H1 (cell line): Measurements from ENCODE around the gene DGKH. TPM values are rescaled to one million over a fixed set of nuclear protein-coding genes. Genes with fewer than 3 reads are reported as not detected.

ENCODE experiments used
- CTCF ChIA-PET: fragments of 300-600 bp; sonication (Branson Sonifier 250); formaldehyde crosslinking; loops from one replicate; lab custom pipeline; 2021; ENCODE audit not compliant: partially characterized antibody; lab: Charles Lee
- POLR2A ChIA-PET: fragments of 300-600 bp; sonication (Branson Sonifier 250); formaldehyde crosslinking; loops from one replicate; lab custom pipeline; 2021; ENCODE audit warnings: inconsistent platforms; ENCODE audit not compliant: partially characterized antibody; lab: Charles Lee
- DNase-seq, 2 experiments: peaks; one replicate each; pipeline versions ENCODE4 v3.0.0 to v3.0.0-alpha.2; 2010 to 2022; ENCODE audit warnings: low spot score in 2 of 2, low read depth in 1 of 2, mixed read lengths in 1 of 2
- FAIRE-seq: peaks from 2 replicates; lab custom pipeline; 2011; peaks lifted over from hg19 to GRCh38; lab: Jason Lieb, UNC
- H2AFZ ChIP-seq: 2 replicates; pipeline ENCODE4 v1.8.1; 2012; ENCODE audit warnings: low read length, inconsistent platforms
- H2AK5ac ChIP-seq: 2 replicates; pipeline ENCODE4 v1.6.1; 2013; ENCODE audit warnings: low read depth, low read length
- H2BK120ac ChIP-seq: replicated peaks from 2 replicates; pipeline ENCODE3; 2013; ENCODE audit warnings: low read depth, low read length, inconsistent platforms
- H2BK12ac ChIP-seq: 2 replicates; pipeline ENCODE4 v1.6.1; 2013; ENCODE audit warnings: low read depth, low read length
- H2BK15ac ChIP-seq: 2 replicates; pipeline ENCODE4 v1.6.1; 2013; ENCODE audit warnings: low read length
- H2BK20ac ChIP-seq: 2 replicates; pipeline ENCODE4 v1.6.1; 2013; ENCODE audit warnings: low read length
- H2BK5ac ChIP-seq: 2 replicates; pipeline ENCODE4 v1.6.1; 2013; ENCODE audit warnings: low read depth, low read length
- H3K14ac ChIP-seq: 2 replicates; pipeline ENCODE4 v1.6.1; 2013; ENCODE audit warnings: inconsistent platforms; ENCODE audit not compliant: insufficient read length
- H3K18ac ChIP-seq: 2 replicates; pipeline ENCODE4 v1.6.1; 2013; ENCODE audit warnings: low read length; ENCODE audit errors: extremely low read depth
- H3K23ac ChIP-seq: 2 replicates; pipeline ENCODE4 v1.6.1; 2013; ENCODE audit warnings: inconsistent platforms; ENCODE audit not compliant: insufficient read length
- H3K23me2 ChIP-seq: 2 replicates; pipeline ENCODE4 v1.6.1; 2013; ENCODE audit warnings: low read depth, low read length
- H3K27ac ChIP-seq: 2 replicates; pipeline ENCODE4 v1.6.1; 2011; ENCODE audit warnings: low read depth, low read length, inconsistent platforms
- H3K27me3 ChIP-seq, 4 experiments: replicated peaks in 1 of 4; 1 replicate in 1 of 4; 2 replicates in 3 of 4; pipeline versions ENCODE4 v1.6.1 to v1.8.1; 2011 to 2013; ENCODE audit warnings: low read length in 3 of 4, mild to moderate bottlenecking in 3 of 4, inconsistent platforms in 2 of 4, mixed read lengths in 2 of 4, moderate library complexity in 1 of 4; ENCODE audit not compliant: control insufficient read depth in 3 of 4, insufficient read depth in 3 of 4; ENCODE audit errors: extremely low read depth in 1 of 4
- H3K36me3 ChIP-seq, 4 experiments: 2 replicates each; pipeline versions ENCODE4 v1.6.1 to v1.8.1; 2011 to 2013; ENCODE audit warnings: mild to moderate bottlenecking in 4 of 4, low read length in 3 of 4, moderate library complexity in 2 of 4, control low read depth in 1 of 4, inconsistent platforms in 1 of 4; ENCODE audit not compliant: insufficient read depth in 4 of 4, control insufficient read depth in 2 of 4
- H3K4ac ChIP-seq: replicated peaks from 2 replicates; pipeline ENCODE3; 2013; ENCODE audit warnings: low read length, low read depth, mixed read lengths, inconsistent platforms; ENCODE audit not compliant: insufficient read length
- H3K4me1 ChIP-seq, 4 experiments: replicated peaks in 1 of 4; 1 replicate in 1 of 4; 2 replicates in 3 of 4; pipeline versions ENCODE4 v1.6.1 to v1.8.1; 2011 to 2013; ENCODE audit warnings: low read length in 3 of 4, inconsistent platforms in 2 of 4, mixed read lengths in 1 of 4; ENCODE audit not compliant: insufficient read depth in 4 of 4, control insufficient read depth in 3 of 4
- H3K4me2 ChIP-seq, 2 experiments: 2 replicates each; pipeline versions ENCODE4 v1.6.1 to v1.8.1; 2011 to 2013; ENCODE audit warnings: low read depth in 2 of 2, low read length in 2 of 2, control low read depth in 1 of 2, inconsistent platforms in 1 of 2, mild to moderate bottlenecking in 1 of 2; ENCODE audit not compliant: insufficient read depth in 1 of 2
- H3K4me3 ChIP-seq, 4 experiments: fragments of 200-600, 300-600 bp in 1 of 4; sonication (generic), shearing (Covaris generic), sonication (Bioruptor Twin) in 1 of 4; 2 replicates each; pipeline versions ENCODE4 v1.5.1 to v1.8.1; 2011 to 2016; ENCODE audit warnings: low read length in 4 of 4, low read depth in 3 of 4, control low read depth in 2 of 4, inconsistent platforms in 2 of 4, mild to moderate bottlenecking in 2 of 4, mixed read lengths in 1 of 4, moderate library complexity in 1 of 4; ENCODE audit not compliant: insufficient read depth in 2 of 4; ENCODE audit errors: extremely low read depth in 1 of 4
- H3K56ac ChIP-seq: replicated peaks from 2 replicates; pipeline ENCODE3; 2013; ENCODE audit warnings: low read depth, mild to moderate bottlenecking, mixed read lengths, low read length, inconsistent platforms; ENCODE audit not compliant: insufficient read length
- H3K79me1 ChIP-seq: 2 replicates; pipeline ENCODE4 v1.6.1; 2013; ENCODE audit warnings: low read depth, low read length, control low read depth
- H3K79me2 ChIP-seq, 2 experiments: 2 replicates each; pipeline versions ENCODE4 v1.6.1 to v1.8.1; 2012 to 2013; ENCODE audit warnings: low read length in 2 of 2, mild to moderate bottlenecking in 2 of 2, inconsistent platforms in 1 of 2; ENCODE audit not compliant: insufficient read depth in 2 of 2, control insufficient read depth in 1 of 2
- H3K9ac ChIP-seq, 4 experiments: replicated peaks in 1 of 4; 1 replicate in 1 of 4; 2 replicates in 3 of 4; pipeline versions ENCODE4 v1.6.1 to v1.8.1; 2011 to 2013; ENCODE audit warnings: low read depth in 3 of 4, low read length in 3 of 4, control low read depth in 2 of 4, mild to moderate bottlenecking in 2 of 4, moderate library complexity in 2 of 4, inconsistent platforms in 1 of 4; ENCODE audit errors: extremely low read depth in 1 of 4
- H3K9me3 ChIP-seq, 2 experiments: 2 replicates each; pipeline versions ENCODE4 v1.6.1 to v1.8.1; 2012 to 2013; ENCODE audit warnings: mild to moderate bottlenecking in 2 of 2, moderate library complexity in 2 of 2, control low read depth in 1 of 2, inconsistent platforms in 1 of 2, low read depth in 1 of 2, low read length in 1 of 2, mixed read lengths in 1 of 2; ENCODE audit not compliant: insufficient read depth in 2 of 2
- H4K20me1 ChIP-seq, 2 experiments: replicated peaks in 1 of 2; 2 replicates each; pipeline versions ENCODE3 to v1.8.1; 2011 to 2013; ENCODE audit warnings: inconsistent platforms in 2 of 2, low read length in 2 of 2, mild to moderate bottlenecking in 1 of 2; ENCODE audit not compliant: insufficient read depth in 2 of 2, control insufficient read depth in 1 of 2
- H4K5ac ChIP-seq: 2 replicates; pipeline ENCODE4 v1.6.1; 2013; ENCODE audit warnings: low read length, low read depth, mixed read lengths, inconsistent platforms; ENCODE audit not compliant: insufficient read length
- H4K8ac ChIP-seq: 2 replicates; pipeline ENCODE4 v1.8.0; 2013; ENCODE audit warnings: mild to moderate bottlenecking, moderate library complexity, low read length, inconsistent platforms; ENCODE audit not compliant: insufficient read depth; ENCODE audit errors: extremely low read depth
- H4K91ac ChIP-seq: replicated peaks from 2 replicates; pipeline ENCODE3; 2013; ENCODE audit warnings: low read length, mixed read lengths, inconsistent platforms; ENCODE audit not compliant: insufficient read length
- ATF3 ChIP-seq: IDR thresholded peaks from 2 replicates; pipeline ENCODE4 v1.6.1; 2011; ENCODE audit warnings: low read depth, mild to moderate bottlenecking, low read length; ENCODE audit not compliant: insufficient read depth
- BACH1 ChIP-seq: IDR thresholded peaks from 2 replicates; pipeline ENCODE4 v1.6.1; 2012; ENCODE audit warnings: low read length, improper control_type of control experiment
- BRCA1 ChIP-seq: IDR thresholded peaks from 2 replicates; pipeline ENCODE4 v1.6.1; 2012; ENCODE audit warnings: low read depth, low read length, improper control_type of control experiment
- CTBP2 ChIP-seq: IDR thresholded peaks from 2 replicates; pipeline ENCODE4 v1.7.0; 2011; ENCODE audit warnings: borderline replicate concordance, mild to moderate bottlenecking, moderate library complexity, mixed read lengths, low read length; ENCODE audit not compliant: insufficient read depth, insufficient read length
- CTCF ChIP-seq, 3 experiments: IDR thresholded peaks; 1 replicate in 2 of 3; 2 replicates in 1 of 3; pipeline versions ENCODE4 v1.5.1 to v1.6.1; 2011; ENCODE audit warnings: low read length in 3 of 3, mild to moderate bottlenecking in 3 of 3, inconsistent platforms in 2 of 3, low read depth in 1 of 3, moderate library complexity in 1 of 3; ENCODE audit not compliant: insufficient read depth in 1 of 3; ENCODE audit errors: control extremely low read depth in 1 of 3
- E2F6 ChIP-seq: IDR thresholded peaks from 2 replicates; pipeline ENCODE4 v1.6.1; 2012; ENCODE audit warnings: inconsistent platforms
- FOSL1 ChIP-seq: IDR thresholded peaks from 2 replicates; pipeline ENCODE4 v1.6.1; 2011; ENCODE audit warnings: mild to moderate bottlenecking, low read depth, low read length, moderate library complexity; ENCODE audit not compliant: insufficient read depth
- JUND ChIP-seq: IDR thresholded peaks from 2 replicates; pipeline ENCODE4 v1.6.1; 2011; ENCODE audit warnings: mild to moderate bottlenecking, improper control_type of control experiment, low read length
- SP4 ChIP-seq: IDR thresholded peaks from 2 replicates; pipeline ENCODE4 v1.6.1; 2012; ENCODE audit warnings: low read length, inconsistent platforms
- TBP ChIP-seq: IDR thresholded peaks from 2 replicates; pipeline ENCODE4 v1.6.1; 2011; ENCODE audit warnings: low read depth, low read length, improper control_type of control experiment
- WGBS, 2 experiments: shearing (Covaris generic) in 1 of 2; methylation state at CpG; one replicate each; pipeline versions ENCODE4 v1.1.6 to v1.1.7; 2013 to 2015; ENCODE audit warnings: low lambda C conversion rate in 2 of 2, mixed read lengths in 2 of 2, inconsistent platforms in 1 of 2, low coverage in 1 of 2, missing lambda C conversion rate in 1 of 2; ENCODE audit not compliant: insufficient replicate concordance in 2 of 2, insufficient coverage in 1 of 2, insufficient read length in 1 of 2; ENCODE audit errors: extremely low coverage in 1 of 2, missing lambda C conversion rate in 1 of 2; 5-methylcytosine and 5-hydroxymethylcytosine counted together
- polyA plus RNA-seq, 7 experiments: library from polyadenylated mRNA; depleted of rRNA in 3 of 7; stranded (reverse) in 5 of 7; unstranded in 2 of 7; fragments of >200 nt in 5 of 7; fragments of 200-250 nt in 2 of 7; gene quantifications; 1 replicate in 5 of 7; 2 replicates in 1 of 7; 4 replicates in 1 of 7; pipeline versions ENCODE4 v1.2.1 to v1.2.3, GENCODE V29; 2011 to 2013; ENCODE audit warnings: missing spikeins in 2 of 7, mixed read lengths in 2 of 7
- total RNA-seq: library from RNA; stranded (reverse); fragmentation: NEBNext Ultra II Directional; extraction: Animal tissue kit (Norgen Biotek cat#: 25700); gene quantifications from 2 replicates; pipeline ENCODE4 v1.2.1, GENCODE V29; 2021

Gene DGKH
- total and polyA plus RNA-seq, 2 of the 8 experiments (the other 6 are each of a cell fraction or from before 2014, with no cell fraction given), result 2.1 to 7.9 TPM

GRCh38 chr13:42119875-42120274 is 71.4 kb downstream of the DGKH start:
- Histone ChIP-seq H2BK120ac (no peak overlapping the region), H3K27me3 (no peaks in the 10 kb centered on the region), H3K36me3 (no peaks in the 10 kb centered on the region; a peak in 1 of 8 replicates), H3K79me2 (no peaks in the 10 kb centered on the region), H3K4me3 (no peak overlapping the region), H3K23ac (no peak overlapping the region), H4K5ac (no peak overlapping the region), H4K20me1 (no peaks in the 10 kb centered on the region), H2AFZ (no peak overlapping the region), H3K9me3 (no peaks in the 10 kb centered on the region), H3K18ac (no peak overlapping the region), H2BK12ac (no peak overlapping the region), H3K23me2 (no peaks in the 10 kb centered on the region; the same call in 1 of the 2 replicates), H3K27ac (no peak overlapping the region), H3K14ac (no peak overlapping the region), H4K8ac (no peak overlapping the region), H3K79me1 (no peaks in the 10 kb centered on the region; the same call in 1 of the 2 replicates), H2BK5ac (no peak overlapping the region), H2BK15ac (no peak overlapping the region), H3K4me2 (no peak overlapping the region), H2BK20ac (no peak overlapping the region), H3K56ac (no peak overlapping the region), H4K91ac (no peak overlapping the region), H3K9ac (no peak overlapping the region), H2AK5ac (no peak overlapping the region), H3K4ac (no peak overlapping the region), H3K4me1 (peaks cover 0 to 9% (median 2%) of the 10 kb centered on the region in 4 experiments; a peak in 2 of 7 replicates)
- FAIRE-seq (no peak), DNase-seq (no peak)
- 96% methylated on average over 1 of the region's 1 CpG; no CpG with 5 or more reads in 1 of the 2 experiments for WGBS, 2 experiments
- ChIA-PET CTCF (interaction anchor here (0.8 to 1.3 kb wide), 3 partner anchors 9 to 49 kb away, joined by 3 to 5 read pairs (median 4); no protein-coding TSS in a partner anchor), POLR2A (no interaction called here)
- TF ChIP-seq ATF3 (no peak), JUND (no peak), CTCF (IDR thresholded peaks at IDR 0.05; ENCODE audit: control extremely low read depth in 1 of 3, insufficient read depth in 1 of 3, low read depth in 1 of 3, low read length in 3 of 3) (no peak), BRCA1 (no peak), TBP (no peak), FOSL1 (no peak), BACH1 (no peak), SP4 (no peak), E2F6 (no peak), CTBP2 (no peak)
